Tibial nerve (tissue), 4 donors: ENCODE data around the gene C16orf54. TPM values are rescaled to one million over a fixed set of nuclear protein-coding genes. Genes with fewer than 3 reads are reported as not detected.
A peak's percentile ranks its signal among the peaks of the same experiment; 100 is the strongest.
"Not testable (repeated sequence)": the region's sequence is repeated elsewhere in the genome, so short reads cannot be mapped to it uniquely, and the experiment has no call there.

Experiments used
- DNase-seq, 2 donors: peaks; one replicate each; pipeline ENCODE4 v3.0.0-alpha.2; 2019; ENCODE audit warnings: low spot score in 2 of 2
- H3K27ac ChIP-seq, 4 donors: fragments of 200-600 bp; sonication (generic) in 3 of 4; one replicate each; pipeline ENCODE4 v1.5.1; 2017 to 2019; ENCODE audit warnings: mild to moderate bottlenecking in 1 of 4
- H3K27me3 ChIP-seq, 2 donors: fragments of 200-600 bp; sonication (generic) in 1 of 2; one replicate each; pipeline versions ENCODE4 v1.5.1 to v1.6.0; 2017 to 2019
- H3K36me3 ChIP-seq, 3 donors: fragments of 200-600 bp; sonication (generic); one replicate each; pipeline ENCODE4 v1.5.1; 2018 to 2019
- H3K4me1 ChIP-seq, 4 donors: fragments of 200-600 bp; sonication (generic) in 3 of 4; one replicate each; pipeline ENCODE4 v1.5.1; 2017 to 2019
- H3K4me3 ChIP-seq, 4 donors: fragments of 200-600 bp; sonication (generic) in 3 of 4; one replicate each; pipeline ENCODE4 v1.5.1; 2017 to 2019; ENCODE audit warnings: mild to moderate bottlenecking in 1 of 4, moderate library complexity in 1 of 4
- H3K9me3 ChIP-seq, 4 donors: fragments of 200-600 bp; sonication (generic) in 3 of 4; one replicate each; pipeline ENCODE4 v1.5.1; 2017 to 2019
- EP300 ChIP-seq, 2 donors: sonication (generic); formaldehyde crosslinking; IDR thresholded peaks; one replicate each; pipeline ENCODE4 v1.6.1; 2017; ENCODE audit warnings: antibody characterized with exemption in 2 of 2, mild to moderate bottlenecking in 1 of 2
- POLR2A ChIP-seq, 2 donors: fragments of 450-650 bp; IDR thresholded peaks; one replicate each; pipeline ENCODE4 v1.6.1; 2017; ENCODE audit warnings: antibody characterized with exemption in 2 of 2, mild to moderate bottlenecking in 2 of 2, moderate library complexity in 2 of 2
- WGBS, 2 donors: methylation state at CpG; one replicate each; pipeline ENCODE4 v1.1.5; 2018; 5-methylcytosine and 5-hydroxymethylcytosine counted together
- total RNA-seq, 4 donors: library from RNA; depleted of rRNA; stranded (reverse); fragments of >200 nt; gene quantifications; one replicate each; pipeline ENCODE4 v1.1.0, GENCODE V29; 2016
- TF ChIP-seq, protein P1 (sequence below), 5 experiments: fragments of 200-600 bp in 3 of 5; fragments of 450-650 bp in 2 of 5; sonication (generic) in 3 of 5; IDR thresholded peaks; one replicate each; pipeline ENCODE4 v1.5.1; 2016 to 2019; ENCODE audit warnings: antibody characterized with exemption in 5 of 5, mild to moderate bottlenecking in 3 of 5, moderate library complexity in 2 of 5

Gene C16orf54
- total RNA-seq, 4 donors from 2014 or later, result 0.20 to 2.8 (median 0.61) TPM

DNA sequence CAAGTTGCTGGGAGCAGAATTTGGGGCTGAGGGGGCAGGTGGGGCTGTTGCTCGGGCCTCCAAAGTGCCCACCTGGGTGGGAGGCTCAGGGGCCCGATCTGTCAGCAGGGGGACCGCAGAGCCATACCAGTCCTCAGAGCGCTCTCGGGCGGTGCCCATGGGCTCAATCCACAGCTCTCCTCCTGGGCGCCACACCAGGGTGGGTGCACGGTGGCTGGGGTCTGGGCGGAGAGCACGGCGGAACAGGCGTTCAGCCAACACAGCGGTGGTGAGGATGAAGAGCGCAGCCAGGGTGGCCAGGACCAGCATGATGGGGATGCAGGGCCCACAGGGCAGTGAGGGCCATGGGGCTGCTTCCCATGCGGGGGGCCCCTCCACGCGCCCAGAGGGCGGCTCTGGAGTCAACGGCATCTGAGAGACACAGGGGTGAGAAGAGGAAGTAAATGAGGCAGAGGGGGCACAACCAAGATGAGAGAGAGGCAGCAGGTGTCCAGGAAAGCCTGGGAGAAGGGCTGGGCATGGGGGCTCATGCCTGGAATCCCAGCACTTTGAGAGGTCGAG lies 1.2 kb downstream of the C16orf54 start:
- Histone ChIP-seq H3K27ac (peak overlapping the region in 1 of 4 donors; percentile 67), H3K9me3 (no peaks in the 10 kb centered on the region), H3K27me3 (no peaks in the 10 kb centered on the region), H3K36me3 (no peaks in the 10 kb centered on the region), H3K4me1 (no peaks in the 10 kb centered on the region), H3K4me3 (peak overlapping the region in 2 of 4 donors; percentile 43 to 49)
- WGBS, 2 donors, result 82 to 89% methylated on average over 9 to 20 of the region's 20 CpGs
- TF ChIP-seq, protein P1, sequence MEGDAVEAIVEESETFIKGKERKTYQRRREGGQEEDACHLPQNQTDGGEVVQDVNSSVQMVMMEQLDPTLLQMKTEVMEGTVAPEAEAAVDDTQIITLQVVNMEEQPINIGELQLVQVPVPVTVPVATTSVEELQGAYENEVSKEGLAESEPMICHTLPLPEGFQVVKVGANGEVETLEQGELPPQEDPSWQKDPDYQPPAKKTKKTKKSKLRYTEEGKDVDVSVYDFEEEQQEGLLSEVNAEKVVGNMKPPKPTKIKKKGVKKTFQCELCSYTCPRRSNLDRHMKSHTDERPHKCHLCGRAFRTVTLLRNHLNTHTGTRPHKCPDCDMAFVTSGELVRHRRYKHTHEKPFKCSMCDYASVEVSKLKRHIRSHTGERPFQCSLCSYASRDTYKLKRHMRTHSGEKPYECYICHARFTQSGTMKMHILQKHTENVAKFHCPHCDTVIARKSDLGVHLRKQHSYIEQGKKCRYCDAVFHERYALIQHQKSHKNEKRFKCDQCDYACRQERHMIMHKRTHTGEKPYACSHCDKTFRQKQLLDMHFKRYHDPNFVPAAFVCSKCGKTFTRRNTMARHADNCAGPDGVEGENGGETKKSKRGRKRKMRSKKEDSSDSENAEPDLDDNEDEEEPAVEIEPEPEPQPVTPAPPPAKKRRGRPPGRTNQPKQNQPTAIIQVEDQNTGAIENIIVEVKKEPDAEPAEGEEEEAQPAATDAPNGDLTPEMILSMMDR (IDR thresholded peaks at IDR 0.05), result no peak
- TF ChIP-seq EP300 (IDR thresholded peaks at IDR 0.05) (no peak), POLR2A (IDR thresholded peaks at IDR 0.05) (no peak)
- no peak for DNase-seq

DNA sequence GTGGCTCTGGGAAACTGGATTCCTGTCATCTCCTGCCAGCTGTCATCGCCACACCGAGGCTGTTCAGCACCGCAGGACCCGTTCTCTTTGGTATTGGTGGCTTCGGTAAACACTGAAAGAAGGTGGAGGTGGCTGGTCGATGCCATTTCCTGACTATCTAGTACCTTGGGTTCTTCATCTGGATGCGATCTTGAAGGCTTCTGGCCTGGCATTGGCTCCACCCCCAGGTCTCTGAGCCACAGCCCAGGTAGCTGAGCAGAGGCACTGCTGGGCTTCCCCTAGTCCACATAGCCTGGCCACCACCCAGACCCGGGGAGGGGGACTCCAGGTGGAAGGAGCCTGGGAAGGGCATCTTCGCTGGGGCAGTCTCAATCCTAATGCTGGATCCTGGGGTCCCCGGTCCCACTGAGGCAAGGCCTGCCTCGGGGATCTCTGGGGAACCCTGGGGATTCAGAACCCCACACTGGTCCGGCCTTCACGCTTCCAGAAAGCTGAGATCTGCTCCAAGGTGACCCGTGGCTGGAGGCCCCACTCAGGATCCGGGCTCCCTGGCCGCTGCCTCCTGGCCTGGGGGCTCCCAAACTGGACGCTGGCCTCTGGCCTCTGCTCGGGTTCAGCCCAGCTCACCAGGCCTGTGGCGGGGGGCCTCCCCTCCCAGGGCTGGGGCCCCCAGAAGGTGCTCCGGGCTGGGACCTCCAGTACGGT lies 1.8 kb downstream of the C16orf54 start:
- no peaks in the 10 kb centered on the region for H3K36me3 ChIP-seq
- no peaks in the 10 kb centered on the region for H3K9me3 ChIP-seq
- H3K4me1 ChIP-seq, result no peaks in the 10 kb centered on the region
- no peaks in the 10 kb centered on the region for H3K27me3 ChIP-seq
- TF ChIP-seq EP300 (IDR thresholded peaks at IDR 0.05) (no peak), POLR2A (IDR thresholded peaks at IDR 0.05) (no peak)
- TF ChIP-seq, protein P1 (IDR thresholded peaks at IDR 0.05), result no peak
- no peak overlapping the region for H3K4me3 ChIP-seq
- peak overlapping the region in 1 of 4 donors; percentile 7 for H3K27ac ChIP-seq
- 85 to 87% methylated on average over 10 to 18 of the region's 21 CpGs for WGBS, 2 donors
- no peak for DNase-seq

DNA sequence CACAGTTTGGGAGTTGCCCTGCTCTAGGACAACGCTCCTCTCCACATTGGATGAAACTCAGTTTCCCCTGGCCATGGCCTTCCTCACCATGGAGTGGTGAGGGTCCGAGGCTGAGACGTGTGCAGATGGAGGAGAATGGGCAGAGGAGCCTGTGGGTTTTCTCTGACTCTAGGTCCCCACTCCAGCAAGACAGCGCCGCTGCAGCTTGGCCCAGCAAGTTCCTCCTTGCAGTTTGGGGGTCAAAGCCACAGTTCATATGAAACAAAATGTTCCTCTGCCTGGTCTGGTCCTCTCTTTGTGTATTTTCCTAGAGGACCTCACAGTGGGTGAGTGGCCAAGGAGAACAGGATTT lies 2.3 kb downstream of the C16orf54 start:
- Histone ChIP-seq H3K27ac (no peak overlapping the region), H3K4me3 (no peak overlapping the region), H3K27me3 (no peaks in the 10 kb centered on the region), H3K4me1 (no peaks in the 10 kb centered on the region), H3K9me3 (peaks cover 0 to 3% (median 0%) of the 10 kb centered on the region in 4 donors), H3K36me3 (no peaks in the 10 kb centered on the region)
- WGBS, 2 donors, result 70 to 81% methylated on average over 5 of the region's 5 CpGs
- TF ChIP-seq, protein P1 (IDR thresholded peaks at IDR 0.05), result no peak
- TF ChIP-seq POLR2A (IDR thresholded peaks at IDR 0.05) (no peak), EP300 (IDR thresholded peaks at IDR 0.05) (no peak)
- no peak for DNase-seq

DNA sequence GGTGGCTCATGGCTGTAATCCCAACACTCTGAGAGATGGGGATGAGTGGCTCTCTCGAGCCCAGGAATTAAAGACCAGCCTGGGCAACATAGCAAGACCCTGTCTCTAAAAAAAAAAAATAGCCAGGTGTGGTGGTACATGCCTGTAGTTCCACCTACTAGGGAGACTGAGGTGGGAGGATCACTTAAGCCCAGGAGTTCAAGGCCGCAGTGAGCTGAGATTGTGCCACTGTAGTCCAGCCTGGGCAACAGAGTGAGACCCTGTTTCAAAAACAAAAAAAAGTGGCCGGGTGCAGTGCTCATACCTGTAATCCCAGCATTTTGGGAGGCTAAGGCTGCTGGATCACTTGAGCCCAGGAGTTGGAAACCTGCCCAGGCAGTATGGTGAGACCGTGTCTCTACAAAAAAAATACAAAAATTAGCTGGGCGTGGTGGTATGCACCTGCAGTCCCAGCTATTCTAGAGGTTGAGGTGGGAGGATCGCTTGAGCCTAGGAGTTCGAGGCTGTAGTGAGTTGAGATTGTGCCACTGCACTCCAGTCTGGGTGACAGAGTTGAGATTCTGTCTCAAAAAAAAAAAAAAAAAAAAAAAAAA lies 3.0 kb downstream of the C16orf54 start:
- peaks cover 0 to 9% (median 0%) of the 10 kb centered on the region in 4 donors for H3K9me3 ChIP-seq
- no peak for DNase-seq
- no peaks in the 10 kb centered on the region for H3K4me1 ChIP-seq
- TF ChIP-seq EP300 (IDR thresholded peaks at IDR 0.05) (no peak), POLR2A (IDR thresholded peaks at IDR 0.05) (no peak)
- TF ChIP-seq, protein P1 (IDR thresholded peaks at IDR 0.05), result no peak
- no peak overlapping the region for H3K4me3 ChIP-seq
- WGBS, 2 donors, result 80 to 88% methylated on average over 7 of the region's 7 CpGs
- H3K27me3 ChIP-seq, result no peaks in the 10 kb centered on the region
- H3K27ac ChIP-seq, result no peak overlapping the region
- H3K36me3 ChIP-seq, result no peaks in the 10 kb centered on the region

DNA sequence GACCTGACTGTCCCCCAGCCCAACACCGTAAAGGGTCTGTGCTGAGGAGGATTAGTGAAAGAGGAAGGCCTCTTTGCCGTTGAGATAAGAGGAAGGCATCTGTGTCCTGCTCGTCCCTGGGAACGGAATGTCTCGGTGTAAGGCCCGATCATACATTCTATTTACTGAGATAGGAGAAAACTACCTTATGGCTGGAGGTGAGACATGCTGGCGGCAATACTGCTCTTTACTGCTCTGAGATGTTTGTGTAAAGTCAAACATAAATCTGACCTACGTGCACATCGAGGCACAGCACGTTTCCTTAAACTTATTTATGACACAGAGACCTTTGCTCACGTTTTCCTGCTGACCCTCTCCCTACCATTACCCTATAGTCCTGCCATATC lies 5.2 kb downstream of the C16orf54 start:
- DNase-seq, H3K36me3 ChIP-seq, H3K27me3 ChIP-seq, H3K4me1 ChIP-seq, H3K4me3 ChIP-seq, H3K27ac ChIP-seq: not testable (repeated sequence)
- H3K9me3 ChIP-seq, result peaks cover 0 to 12% (median 0%) of the 10 kb centered on the region in 4 donors
- WGBS, 2 donors, result 55 to 75% methylated on average over 11 of the region's 11 CpGs

DNA sequence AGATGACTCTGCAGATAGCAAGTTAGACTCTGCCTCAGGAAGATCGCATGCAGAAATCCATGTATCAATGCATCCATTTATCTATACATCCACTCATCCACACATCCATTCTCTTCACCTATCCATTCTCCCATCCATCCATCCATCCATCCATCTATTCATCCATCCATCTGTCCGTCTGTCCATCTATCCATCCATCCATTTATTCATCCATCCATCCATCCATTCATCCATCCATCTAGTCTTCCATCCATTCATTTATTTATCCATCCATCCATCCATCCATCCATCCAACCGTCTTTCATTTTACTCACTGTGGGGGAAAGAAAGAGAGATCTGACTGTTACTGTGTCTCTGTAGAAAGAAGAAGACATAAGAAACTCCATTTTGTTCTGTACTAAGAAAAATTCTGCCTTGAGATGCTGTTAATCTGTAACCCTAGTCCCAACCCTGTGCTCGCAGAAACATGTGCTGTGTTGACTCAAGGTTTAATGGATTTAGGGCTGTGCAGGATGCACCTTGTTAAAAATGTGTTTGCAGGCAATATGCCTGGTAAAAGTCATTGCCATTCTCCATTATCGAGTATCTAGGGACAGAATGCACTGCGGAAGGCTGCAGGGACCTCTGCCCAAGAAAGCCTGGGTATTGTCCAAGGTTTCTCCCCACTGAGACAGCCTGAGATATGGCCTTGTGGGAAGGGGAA lies 5.7 kb downstream of the C16orf54 start:
- not testable (repeated sequence) for H3K4me1 ChIP-seq, H3K36me3 ChIP-seq, H3K4me3 ChIP-seq, H3K27ac ChIP-seq, DNase-seq, H3K27me3 ChIP-seq
- 78 to 86% methylated on average over 6 of the region's 6 CpGs for WGBS, 2 donors
- H3K9me3 ChIP-seq, result peaks cover 0 to 12% (median 0%) of the 10 kb centered on the region in 4 donors
